GM19397 (cell line): ENCODE data around the gene VTCN1.
"Not testable (repeated sequence)": the region's sequence is repeated elsewhere in the genome, so short reads cannot be mapped to it uniquely, and the experiment has no call there.

Experiments
- ATAC-seq: cut with Tn5 transposase; IDR thresholded peaks from one replicate; pipeline ENCODE4 v1.9.1; 2021; ENCODE audit warnings: mild to moderate bottlenecking, moderate library complexity; ENCODE audit not compliant: unreplicated experiment

The VTCN1 gene

GRCh38 chr1:117210831-117211261 is at the start of gene VTCN1:
Gene VTCN1, minus strand, starts transcription at chr1:117210927. Its CDS starts 72 bp downstream, at chr1:117210855.
- ATAC-seq, result no peak

GRCh38 chr1:117258791-117259190 is 48.1 kb upstream of the VTCN1 start:
- no peak for ATAC-seq

GRCh38 chr1:117258075-117258474 is 47.3 kb upstream of the VTCN1 start:
- ATAC-seq, result not testable (repeated sequence)

- no peak for ATAC-seq
These were observed 46.6 kb upstream of the VTCN1 start for GRCh38 chr1:117257291-117257690.

GRCh38 chr1:117250061-117250606 is 39.4 kb upstream of the VTCN1 start:
- ATAC-seq, result no peak

GRCh38 chr1:117244971-117245370 is 34.2 kb upstream of the VTCN1 start:
- no peak for ATAC-seq

GRCh38 chr1:117244306-117244705 is 33.6 kb upstream of the VTCN1 start:
- no peak for ATAC-seq

GRCh38 chr1:117241512-117241911 is 30.8 kb upstream of the VTCN1 start:
- no peak for ATAC-seq

- ATAC-seq, result no peak
These were observed 29.8 kb upstream of the VTCN1 start for GRCh38 chr1:117240547-117240946.

- no peak for ATAC-seq
These were observed 28.7 kb upstream of the VTCN1 start for GRCh38 chr1:117239467-117239866.

GRCh38 chr1:117237726-117238381 is 27.1 kb upstream of the VTCN1 start:
- no peak for ATAC-seq

- no peak for ATAC-seq
These were observed 25.2 kb upstream of the VTCN1 start for GRCh38 chr1:117235863-117236465.

- no peak for ATAC-seq
These were observed 21.8 kb upstream of the VTCN1 start for GRCh38 chr1:117232531-117232930.

GRCh38 chr1:117231748-117232373 is 21.1 kb upstream of the VTCN1 start:
- no peak for ATAC-seq

GRCh38 chr1:117231312-117231711 is 20.6 kb upstream of the VTCN1 start:
- ATAC-seq, result no peak

GRCh38 chr1:117229217-117229616 is 18.5 kb upstream of the VTCN1 start:
- no peak for ATAC-seq

- no peak for ATAC-seq
These were observed 15.2 kb upstream of the VTCN1 start for GRCh38 chr1:117225931-117226330.

- ATAC-seq, result no peak
These were observed 6.0 kb upstream of the VTCN1 start for GRCh38 chr1:117216718-117217117.

- no peak for ATAC-seq
These were observed 5.2 kb upstream of the VTCN1 start for GRCh38 chr1:117215733-117216462.

GRCh38 chr1:117215019-117215418 is 4.3 kb upstream of the VTCN1 start:
- no peak for ATAC-seq

- ATAC-seq, result no peak
These were observed 2.3 kb upstream of the VTCN1 start for GRCh38 chr1:117213046-117213445.
